B cell (primary cell): ENCODE measurements around the gene RNF220. TPM values are rescaled to one million over a fixed set of nuclear protein-coding genes. Genes with fewer than 3 reads are reported as not detected.
A peak's percentile ranks its signal among the peaks of the same experiment; 100 is the strongest.

Experiments
- ATAC-seq: fragments of 200-7000 bp; cut with Tn5 transposase; one replicate; pipeline ENCODE4 v1.10.0; 2021; ENCODE audit warnings: low read depth, mild to moderate bottlenecking, moderate number of reproducible peaks, moderate library complexity
- CTCF ChIA-PET: fragments of 350-600 bp; sonication (Branson Sonifier 250); formaldehyde crosslinking; loops from one replicate; lab custom pipeline; 2021; ENCODE audit warnings: antibody characterized with exemption, inconsistent platforms; lab: Charles Lee
- POLR2A ChIA-PET: fragments of 350-600 bp; sonication (Branson Sonifier 250); formaldehyde crosslinking; loops from one replicate; lab custom pipeline; 2021; ENCODE audit warnings: antibody characterized with exemption; lab: Charles Lee
- DNase-seq: peaks from one replicate; pipeline ENCODE4 v3.0.0; 2013
- H2AFZ ChIP-seq: 2 replicates; pipeline ENCODE4 v1.6.1; 2012; ENCODE audit warnings: mild to moderate bottlenecking, low read depth, low read length; ENCODE audit not compliant: insufficient read depth, poor library complexity, severe bottlenecking
- H3K27ac ChIP-seq, 2 donors: 1 replicate in 1 of 2; 2 replicates in 1 of 2; pipeline ENCODE4 v1.5.1; 2012 to 2013; ENCODE audit warnings: low read length in 2 of 2, mild to moderate bottlenecking in 2 of 2, moderate library complexity in 1 of 2
- H3K27me3 ChIP-seq, 4 experiments: fragments of 200-600 bp in 1 of 4; sonication (generic) in 1 of 4; replicated peaks in 1 of 4; 1 replicate in 2 of 4; 2 replicates in 2 of 4; pipeline versions ENCODE4 v1.6.1 to v1.7.0; 2013 to 2016; ENCODE audit warnings: low read length in 3 of 4, mild to moderate bottlenecking in 2 of 4, mixed read lengths in 1 of 4, moderate library complexity in 1 of 4; ENCODE audit not compliant: insufficient read depth in 4 of 4, control insufficient read depth in 3 of 4; ENCODE audit errors: control extremely low read depth in 1 of 4
- H3K36me3 ChIP-seq, 2 experiments: replicated peaks in 1 of 2; 1 replicate in 1 of 2; 2 replicates in 1 of 2; pipeline versions ENCODE4 v1.6.1 to v1.7.1; 2013; ENCODE audit warnings: low read length in 1 of 2; ENCODE audit not compliant: insufficient read depth in 2 of 2, control insufficient read depth in 1 of 2; ENCODE audit errors: control extremely low read depth in 1 of 2, extremely low read depth in 1 of 2
- H3K4me1 ChIP-seq, 2 donors: fragments of 200-600 bp in 1 of 2; sonication (generic) in 1 of 2; 1 replicate in 1 of 2; 2 replicates in 1 of 2; pipeline versions ENCODE4 v1.5.1 to v1.6.1; 2013 to 2017; ENCODE audit warnings: low read length in 2 of 2; ENCODE audit not compliant: control insufficient read depth in 2 of 2, insufficient read depth in 2 of 2
- H3K4me2 ChIP-seq: replicated peaks from 2 replicates; pipeline ENCODE3; 2012; ENCODE audit warnings: mild to moderate bottlenecking, low read depth, low read length; ENCODE audit not compliant: poor library complexity, severe bottlenecking
- H3K4me3 ChIP-seq, 5 experiments: fragments of 200-600 bp in 1 of 5; sonication (generic) in 1 of 5; 1 replicate in 3 of 5; 2 replicates in 2 of 5; pipeline versions ENCODE4 v1.5.1 to v1.7.0; 2011 to 2016; ENCODE audit warnings: low read length in 4 of 5, mild to moderate bottlenecking in 4 of 5, low read depth in 2 of 5, control low read depth in 1 of 5, moderate library complexity in 1 of 5; ENCODE audit not compliant: insufficient read depth in 1 of 5; ENCODE audit errors: control extremely low read depth in 1 of 5, extremely low read depth in 1 of 5
- H3K79me2 ChIP-seq: fragments of 200-600 bp; sonication (generic); one replicate; pipeline ENCODE4 v1.6.0; 2016; ENCODE audit warnings: low read length; ENCODE audit not compliant: control insufficient read depth, insufficient read depth
- H3K9ac ChIP-seq: fragments of 200-600 bp; sonication (generic); 2 replicates; pipeline ENCODE4 v1.6.1; 2017; ENCODE audit warnings: mild to moderate bottlenecking, low read length, moderate library complexity
- H3K9me3 ChIP-seq, 3 donors: one replicate each; pipeline versions ENCODE4 v1.6.1 to v1.7.1; 2013; ENCODE audit warnings: low read length in 2 of 3; ENCODE audit not compliant: control insufficient read depth in 2 of 3, insufficient read depth in 1 of 3; ENCODE audit errors: control extremely low read depth in 1 of 3
- H4K20me1 ChIP-seq: 2 replicates; pipeline ENCODE4 v1.6.0; 2012; ENCODE audit warnings: mild to moderate bottlenecking, low read length; ENCODE audit not compliant: insufficient read depth, control insufficient read depth, poor library complexity, severe bottlenecking
- H3K27ac Mint-ChIP-seq: one replicate; pipeline ENCODE4 v1.8.0; 2021; ENCODE audit warnings: mixed read lengths
- H3K27me3 Mint-ChIP-seq: one replicate; pipeline ENCODE4 v1.8.0; 2021; ENCODE audit warnings: mixed read lengths
- H3K4me1 Mint-ChIP-seq: one replicate; pipeline ENCODE4 v1.8.0; 2021; ENCODE audit warnings: mixed read lengths
- H3K4me3 Mint-ChIP-seq: one replicate; pipeline ENCODE4 v1.8.0; 2021; ENCODE audit warnings: mixed read lengths
- H3K9me3 Mint-ChIP-seq: one replicate; pipeline ENCODE4 v1.8.0; 2022; ENCODE audit warnings: mixed read lengths; ENCODE audit not compliant: insufficient read depth
- EZH2 ChIP-seq: IDR thresholded peaks from 2 replicates; pipeline ENCODE4 v1.6.1; 2012; ENCODE audit warnings: borderline replicate concordance, low read depth, mild to moderate bottlenecking, moderate library complexity, low read length; ENCODE audit not compliant: insufficient read depth, poor library complexity, severe bottlenecking
- WGBS: methylation state at CpG from one replicate; pipeline ENCODE4 v1.1.5; 2013; ENCODE audit warnings: missing lambda C conversion rate; ENCODE audit not compliant: insufficient coverage; 5-methylcytosine and 5-hydroxymethylcytosine counted together
- intact Hi-C: fragments of 100-400 bp; cut with micrococcal nuclease; formaldehyde crosslinking; loops from one replicate; pipeline ENCODE4 v1.10.0; 2022
- polyA plus RNA-seq: library from polyadenylated mRNA; depleted of rRNA; stranded (reverse); fragments of >200 nt; gene quantifications from 2 replicates; pipeline ENCODE4 v1.2.3, GENCODE V29; 2012
- total RNA-seq, 2 donors: library from RNA; stranded (reverse); fragments of 120-200 nt in 1 of 2; gene quantifications; 1 replicate in 1 of 2; 2 replicates in 1 of 2; pipeline versions ENCODE4 v1.2.3 to v1.2.4, GENCODE V29; 2013 to 2022
- TF ChIP-seq, protein P1 (sequence below): fragments of 200-600 bp; IDR thresholded peaks from one replicate; pipeline ENCODE4 v1.8.0; 2022; ENCODE audit warnings: antibody characterized with exemption, mild to moderate bottlenecking

Gene RNF220
- total and polyA plus RNA-seq, 2 donors (not counting 1 experiment from before 2014, with no cell fraction given), result 115 to 141 TPM

DNA sequence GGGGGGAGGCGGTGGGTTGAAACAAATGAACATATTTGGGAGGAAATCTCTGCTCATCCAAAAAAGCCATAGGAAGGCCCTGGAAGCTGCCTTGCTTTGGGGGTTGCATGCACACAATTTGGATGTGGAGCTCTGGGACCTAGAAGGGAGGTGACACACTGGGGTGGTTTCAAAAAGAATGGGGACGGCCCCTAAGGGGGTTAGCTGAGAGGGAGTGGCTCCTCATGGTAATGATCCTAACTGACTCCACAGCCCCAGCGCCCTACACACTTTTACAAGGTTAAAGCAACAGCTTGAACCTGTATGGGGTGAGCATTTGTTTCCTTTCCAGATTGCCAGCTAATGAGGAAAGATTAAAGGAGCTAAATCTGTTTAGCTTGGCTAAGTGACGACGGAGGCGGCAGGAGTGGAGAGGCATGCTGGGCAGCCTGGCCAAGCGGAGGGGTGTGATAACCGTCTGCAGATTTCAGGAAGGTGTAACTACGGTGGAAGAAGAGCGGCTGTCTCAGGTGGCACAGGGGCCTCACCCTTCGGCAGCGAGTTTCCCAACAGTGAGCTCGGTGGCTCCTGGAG lies 107.3 kb downstream of the RNF220 start:
- ChIA-PET CTCF (interaction anchor here (0.8 to 0.9 kb wide), 2 partner anchors 83 to 218 kb away, joined by 3 read pairs; partner anchors contain the start of gene RNU5D-1), POLR2A (interaction anchor here (0.5 kb wide), 1 partner anchor 291 kb away, joined by 3 read pairs; no protein-coding TSS in a partner anchor)
- no peak overlapping the region for H3K9ac ChIP-seq
- no peak for TF ChIP-seq EZH2
- TF ChIP-seq, protein P1, sequence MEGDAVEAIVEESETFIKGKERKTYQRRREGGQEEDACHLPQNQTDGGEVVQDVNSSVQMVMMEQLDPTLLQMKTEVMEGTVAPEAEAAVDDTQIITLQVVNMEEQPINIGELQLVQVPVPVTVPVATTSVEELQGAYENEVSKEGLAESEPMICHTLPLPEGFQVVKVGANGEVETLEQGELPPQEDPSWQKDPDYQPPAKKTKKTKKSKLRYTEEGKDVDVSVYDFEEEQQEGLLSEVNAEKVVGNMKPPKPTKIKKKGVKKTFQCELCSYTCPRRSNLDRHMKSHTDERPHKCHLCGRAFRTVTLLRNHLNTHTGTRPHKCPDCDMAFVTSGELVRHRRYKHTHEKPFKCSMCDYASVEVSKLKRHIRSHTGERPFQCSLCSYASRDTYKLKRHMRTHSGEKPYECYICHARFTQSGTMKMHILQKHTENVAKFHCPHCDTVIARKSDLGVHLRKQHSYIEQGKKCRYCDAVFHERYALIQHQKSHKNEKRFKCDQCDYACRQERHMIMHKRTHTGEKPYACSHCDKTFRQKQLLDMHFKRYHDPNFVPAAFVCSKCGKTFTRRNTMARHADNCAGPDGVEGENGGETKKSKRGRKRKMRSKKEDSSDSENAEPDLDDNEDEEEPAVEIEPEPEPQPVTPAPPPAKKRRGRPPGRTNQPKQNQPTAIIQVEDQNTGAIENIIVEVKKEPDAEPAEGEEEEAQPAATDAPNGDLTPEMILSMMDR, result no peak
- intact Hi-C loops, result no loop called here
- Mint-ChIP-seq H3K4me3 (peak overlapping the region; percentile 68), H3K27me3 (peaks cover 12% of the 10 kb centered on the region), H3K9me3 (no peaks in the 10 kb centered on the region), H3K4me1 (peaks cover 56% of the 10 kb centered on the region), H3K27ac (peak overlapping the region; percentile 88)
- H2AFZ ChIP-seq, result no peak overlapping the region
- peak; percentile 75 for ATAC-seq
- H3K79me2 ChIP-seq, result no peaks in the 10 kb centered on the region
- no peak overlapping the region for H3K4me3 ChIP-seq
- H3K27ac ChIP-seq, result peak overlapping the region in 1 of 2 donors; percentile 33
- DNase-seq, result peak; percentile 30
- no peak overlapping the region for H3K4me2 ChIP-seq
- WGBS, result 83% methylated on average over 11 of the region's 13 CpGs
- peaks cover 0 to 3% (median 0%) of the 10 kb centered on the region in 4 experiments for H3K27me3 ChIP-seq
- H4K20me1 ChIP-seq, result no peaks in the 10 kb centered on the region
- no peaks in the 10 kb centered on the region for H3K9me3 ChIP-seq
- no peaks in the 10 kb centered on the region for H3K36me3 ChIP-seq
- H3K4me1 ChIP-seq, result peaks cover 0 to 66% of the 10 kb centered on the region in 2 donors

DNA sequence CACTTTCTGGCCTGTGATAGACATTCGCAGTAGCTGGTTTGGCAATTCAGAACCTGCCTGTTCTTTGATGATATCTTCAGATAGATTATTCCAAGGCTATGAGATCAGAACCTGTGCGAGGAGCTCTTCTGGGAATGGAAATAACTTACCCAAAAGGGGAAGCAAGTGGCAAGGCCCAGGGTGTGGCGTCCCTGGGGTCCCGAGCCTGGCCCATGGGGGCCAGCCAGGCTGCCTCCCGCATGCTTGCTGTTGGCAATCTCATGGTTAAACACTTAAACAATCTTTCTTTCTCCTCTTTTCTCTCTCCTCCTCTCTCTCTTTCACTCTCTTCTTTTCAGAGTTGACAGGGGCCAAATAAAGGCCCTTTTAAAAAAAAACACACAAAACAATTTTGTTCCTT lies 108.1 kb downstream of the RNF220 start:
- H3K9me3 Mint-ChIP-seq, result no peaks in the 10 kb centered on the region
- H3K79me2 ChIP-seq, result no peaks in the 10 kb centered on the region
- H3K4me3 ChIP-seq, result no peak overlapping the region
- peaks cover 13% of the 10 kb centered on the region for H3K27me3 Mint-ChIP-seq
- WGBS, result 66% methylated on average over 4 of the region's 5 CpGs
- H3K27ac Mint-ChIP-seq, result no peak overlapping the region
- ChIA-PET POLR2A (no interaction called here), CTCF (interaction anchor here (0.9 to 1.2 kb wide), 2 partner anchors 135 to 218 kb away, joined by 3 read pairs; partner anchors contain the start of gene RNU5D-1)
- peaks cover 0 to 71% of the 10 kb centered on the region in 2 donors for H3K4me1 ChIP-seq
- TF ChIP-seq, protein P1, result no peak
- no peak for TF ChIP-seq EZH2
- no peaks in the 10 kb centered on the region for H4K20me1 ChIP-seq
- H3K27ac ChIP-seq, result peak overlapping the region in 1 of 2 donors; percentile 33
- H3K27me3 ChIP-seq, result peaks cover 0 to 3% (median 0%) of the 10 kb centered on the region in 4 experiments
- H3K36me3 ChIP-seq, result no peaks in the 10 kb centered on the region
- intact Hi-C loops, result no loop called here
- H3K4me1 Mint-ChIP-seq, result peaks cover 56% of the 10 kb centered on the region
- no peak overlapping the region for H3K4me3 Mint-ChIP-seq
- no peak overlapping the region for H3K4me2 ChIP-seq
- DNase-seq (no peak), ATAC-seq (no peak)
- H3K9ac ChIP-seq, result no peak overlapping the region
- H3K9me3 ChIP-seq, result no peaks in the 10 kb centered on the region
- H2AFZ ChIP-seq, result no peak overlapping the region
